Ovary (tissue), 3 donors: ENCODE measurements around the gene TMEM240.

Source experiments
- EP300 ChIP-seq: sonication (generic); formaldehyde crosslinking; IDR thresholded peaks from one replicate; pipeline ENCODE4 v1.6.1; 2017; ENCODE audit warnings: antibody characterized with exemption
- POLR2A ChIP-seq: fragments of 450-650 bp; IDR thresholded peaks from one replicate; pipeline ENCODE4 v1.6.1; 2017; ENCODE audit warnings: antibody characterized with exemption, mild to moderate bottlenecking, moderate library complexity
- TF ChIP-seq, protein P1 (sequence below), 3 donors: fragments of 450-650 bp in 2 of 3; fragments of 200-600 bp in 1 of 3; IDR thresholded peaks; one replicate each; pipeline versions ENCODE4 v1.5.1 to v1.8.0; 2016 to 2022; ENCODE audit warnings: antibody characterized with exemption in 3 of 3, mild to moderate bottlenecking in 1 of 3
- donor health status: DM: no; HTN: no; CAD: no.

- TF ChIP-seq POLR2A (no peak), EP300 (no peak)
- TF ChIP-seq, protein P1, sequence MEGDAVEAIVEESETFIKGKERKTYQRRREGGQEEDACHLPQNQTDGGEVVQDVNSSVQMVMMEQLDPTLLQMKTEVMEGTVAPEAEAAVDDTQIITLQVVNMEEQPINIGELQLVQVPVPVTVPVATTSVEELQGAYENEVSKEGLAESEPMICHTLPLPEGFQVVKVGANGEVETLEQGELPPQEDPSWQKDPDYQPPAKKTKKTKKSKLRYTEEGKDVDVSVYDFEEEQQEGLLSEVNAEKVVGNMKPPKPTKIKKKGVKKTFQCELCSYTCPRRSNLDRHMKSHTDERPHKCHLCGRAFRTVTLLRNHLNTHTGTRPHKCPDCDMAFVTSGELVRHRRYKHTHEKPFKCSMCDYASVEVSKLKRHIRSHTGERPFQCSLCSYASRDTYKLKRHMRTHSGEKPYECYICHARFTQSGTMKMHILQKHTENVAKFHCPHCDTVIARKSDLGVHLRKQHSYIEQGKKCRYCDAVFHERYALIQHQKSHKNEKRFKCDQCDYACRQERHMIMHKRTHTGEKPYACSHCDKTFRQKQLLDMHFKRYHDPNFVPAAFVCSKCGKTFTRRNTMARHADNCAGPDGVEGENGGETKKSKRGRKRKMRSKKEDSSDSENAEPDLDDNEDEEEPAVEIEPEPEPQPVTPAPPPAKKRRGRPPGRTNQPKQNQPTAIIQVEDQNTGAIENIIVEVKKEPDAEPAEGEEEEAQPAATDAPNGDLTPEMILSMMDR (IDR thresholded peaks at IDR 0.05), result no peak
Measured at GRCh38 chr1:1528301-1529267, 11.8 kb downstream of the TMEM240 start.
